ENCODE data around the gene MYO1D.
A peak's percentile ranks its signal among the peaks of the same experiment; 100 is the strongest.

Gene MYO1D

DNA sequence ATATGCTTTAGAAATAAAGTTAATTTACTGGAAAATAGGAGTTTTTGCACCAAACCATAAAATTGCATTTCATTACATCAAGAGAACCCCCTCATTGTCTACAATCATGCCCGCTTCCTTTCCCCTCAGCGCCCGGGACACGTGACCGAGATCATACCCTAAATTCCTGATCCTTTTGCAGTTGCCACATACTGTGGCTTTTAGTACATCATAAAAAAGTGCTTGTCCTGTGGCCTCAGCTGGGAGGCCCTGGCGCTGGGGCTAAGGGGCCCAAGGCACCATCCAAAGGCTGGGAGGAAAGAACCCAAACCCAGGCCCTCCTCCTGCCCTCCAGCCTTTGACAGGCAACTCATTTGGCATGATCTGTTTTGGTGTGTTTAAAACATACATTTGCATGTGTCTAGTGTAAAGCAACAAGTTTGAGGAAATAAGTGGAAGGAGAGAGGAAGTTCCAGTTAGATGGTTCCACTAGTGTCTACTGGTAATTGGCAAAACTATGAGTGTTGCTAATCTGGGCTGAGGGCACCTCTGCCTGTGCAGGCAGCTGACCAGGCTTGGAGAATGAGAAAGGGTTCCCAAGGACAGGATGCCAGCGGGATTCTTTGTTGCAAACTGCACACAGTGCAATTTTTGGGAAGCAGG lies 384.2 kb downstream of the MYO1D start:
- H3K27me3 ChIP-seq (ENCODE audit: insufficient read depth, low read depth, severe bottlenecking): no peaks in the 10 kb centered on the region
- H3K9me3 ChIP-seq (ENCODE audit: severe bottlenecking): no peaks in the 10 kb centered on the region
- no peak overlapping the region for H3K27ac ChIP-seq
- DNase-seq: no peak
- TF ChIP-seq, protein P1, sequence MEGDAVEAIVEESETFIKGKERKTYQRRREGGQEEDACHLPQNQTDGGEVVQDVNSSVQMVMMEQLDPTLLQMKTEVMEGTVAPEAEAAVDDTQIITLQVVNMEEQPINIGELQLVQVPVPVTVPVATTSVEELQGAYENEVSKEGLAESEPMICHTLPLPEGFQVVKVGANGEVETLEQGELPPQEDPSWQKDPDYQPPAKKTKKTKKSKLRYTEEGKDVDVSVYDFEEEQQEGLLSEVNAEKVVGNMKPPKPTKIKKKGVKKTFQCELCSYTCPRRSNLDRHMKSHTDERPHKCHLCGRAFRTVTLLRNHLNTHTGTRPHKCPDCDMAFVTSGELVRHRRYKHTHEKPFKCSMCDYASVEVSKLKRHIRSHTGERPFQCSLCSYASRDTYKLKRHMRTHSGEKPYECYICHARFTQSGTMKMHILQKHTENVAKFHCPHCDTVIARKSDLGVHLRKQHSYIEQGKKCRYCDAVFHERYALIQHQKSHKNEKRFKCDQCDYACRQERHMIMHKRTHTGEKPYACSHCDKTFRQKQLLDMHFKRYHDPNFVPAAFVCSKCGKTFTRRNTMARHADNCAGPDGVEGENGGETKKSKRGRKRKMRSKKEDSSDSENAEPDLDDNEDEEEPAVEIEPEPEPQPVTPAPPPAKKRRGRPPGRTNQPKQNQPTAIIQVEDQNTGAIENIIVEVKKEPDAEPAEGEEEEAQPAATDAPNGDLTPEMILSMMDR (IDR thresholded peaks at IDR 0.05; ENCODE audit: low read depth, low read length): no peak
- H3K4me3 ChIP-seq (ENCODE audit: low read depth, low read length): no peak overlapping the region
- peaks cover 29% of the 10 kb centered on the region for H3K36me3 ChIP-seq

DNA sequence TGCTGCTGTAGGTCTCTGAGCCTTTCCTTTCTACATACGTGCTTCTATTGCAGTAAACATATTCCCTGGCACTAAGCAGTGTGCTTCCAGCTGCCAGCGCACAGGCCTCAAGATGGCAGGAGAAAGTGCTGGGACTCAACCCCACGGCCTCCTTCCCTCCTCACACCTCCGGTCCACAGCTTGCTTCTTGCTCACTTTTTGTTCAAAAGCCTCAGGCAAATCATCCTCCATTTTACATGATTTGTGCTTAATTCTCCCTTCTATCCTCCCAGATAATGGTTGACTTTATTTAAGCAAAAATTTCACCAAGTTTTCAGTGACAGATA lies 384.7 kb downstream of the MYO1D start:
- DNase-seq: no peak
- Histone ChIP-seq H3K4me3 (ENCODE audit: low read depth, low read length) (no peak overlapping the region), H3K36me3 (peaks cover 33% of the 10 kb centered on the region), H3K9me3 (ENCODE audit: severe bottlenecking) (no peaks in the 10 kb centered on the region), H3K27me3 (ENCODE audit: insufficient read depth, low read depth, severe bottlenecking) (no peaks in the 10 kb centered on the region), H3K27ac (peak overlapping the region; percentile 67)
- TF ChIP-seq, protein P1 (IDR thresholded peaks at IDR 0.05; ENCODE audit: low read depth, low read length): no peak

DNA sequence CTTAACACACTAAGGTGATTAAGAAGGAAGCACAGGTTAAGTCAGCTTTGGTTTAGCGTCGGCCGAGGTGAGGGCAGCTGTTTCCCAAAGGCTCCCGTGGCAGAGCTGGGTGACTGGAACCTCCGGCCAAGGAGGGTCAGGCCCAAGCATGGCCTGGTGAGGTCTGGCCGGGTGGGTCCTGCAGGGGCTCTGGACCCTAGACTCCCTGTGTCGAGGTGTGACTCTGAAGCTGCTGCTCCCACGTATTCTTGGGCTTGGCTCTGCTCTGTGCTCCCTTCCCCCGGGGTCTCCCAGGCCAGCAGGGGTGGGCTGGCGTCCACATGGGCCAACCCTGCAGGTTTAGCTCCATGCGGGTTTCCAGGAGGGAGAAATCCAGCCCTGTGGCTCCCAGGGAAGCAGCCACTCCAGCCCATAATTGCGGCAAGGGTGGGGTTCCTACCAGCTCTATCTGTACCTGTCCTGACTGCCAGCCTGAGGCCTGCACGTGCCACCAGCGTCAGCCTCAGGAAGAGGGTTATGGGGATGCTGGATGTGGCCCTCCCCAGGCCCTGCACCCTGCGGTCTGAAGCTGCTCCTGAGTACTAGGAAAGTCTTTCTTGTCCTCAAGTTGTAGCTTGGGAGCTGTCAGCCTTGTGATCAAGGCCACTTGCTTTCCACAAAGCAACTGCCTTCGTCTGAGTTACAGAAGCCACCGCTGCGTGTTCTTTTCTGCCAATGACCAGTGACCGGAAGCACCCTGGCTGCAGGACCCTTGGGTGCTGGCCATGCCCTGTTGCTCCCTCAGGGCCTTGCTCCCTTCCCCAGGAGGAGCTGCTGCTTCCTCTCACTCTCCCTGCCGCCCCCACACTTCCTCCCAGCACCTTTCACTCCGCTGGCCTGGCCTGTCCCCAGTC lies 385.3 kb downstream of the MYO1D start:
- Histone ChIP-seq H3K9me3 (ENCODE audit: severe bottlenecking) (no peaks in the 10 kb centered on the region), H3K4me3 (ENCODE audit: low read depth, low read length) (no peak overlapping the region), H3K27ac (peak overlapping the region; percentile 67), H3K27me3 (ENCODE audit: insufficient read depth, low read depth, severe bottlenecking) (no peaks in the 10 kb centered on the region), H3K36me3 (peaks cover 33% of the 10 kb centered on the region)
- peak; percentile 90 for DNase-seq
- TF ChIP-seq, protein P1 (IDR thresholded peaks at IDR 0.05; ENCODE audit: low read depth, low read length): no peak

DNA sequence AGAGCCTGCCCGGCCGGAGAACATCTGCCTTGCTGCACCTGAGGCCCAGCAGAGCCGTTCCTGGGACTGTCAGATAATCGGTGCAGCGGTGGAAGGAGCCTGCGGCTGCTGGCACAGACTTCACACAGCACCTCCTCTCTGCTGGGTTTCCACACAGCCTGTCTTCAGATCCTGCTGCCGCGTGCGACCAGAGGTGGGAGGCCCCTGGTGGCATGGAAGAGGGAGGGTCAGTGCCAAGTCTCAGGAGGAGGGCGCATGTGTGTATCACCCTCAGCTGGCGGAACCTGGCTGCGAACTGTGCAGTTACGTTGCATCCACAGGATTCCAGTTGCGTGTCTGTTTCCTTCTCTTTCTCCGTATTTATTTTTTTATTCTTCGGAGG lies 386.8 kb downstream of the MYO1D start:
- peak overlapping the region; percentile 67 for H3K27ac ChIP-seq
- TF ChIP-seq, protein P1 (IDR thresholded peaks at IDR 0.05; ENCODE audit: low read depth, low read length): no peak; the same call in 1 of the 2 replicates
- no peaks in the 10 kb centered on the region for H3K27me3 ChIP-seq (ENCODE audit: insufficient read depth, low read depth, severe bottlenecking)
- H3K4me3 ChIP-seq (ENCODE audit: low read depth, low read length): peak overlapping the region; percentile 62
- DNase-seq: peak; percentile 38
- no peaks in the 10 kb centered on the region for H3K9me3 ChIP-seq (ENCODE audit: severe bottlenecking)
- peaks cover 33% of the 10 kb centered on the region for H3K36me3 ChIP-seq

DNA sequence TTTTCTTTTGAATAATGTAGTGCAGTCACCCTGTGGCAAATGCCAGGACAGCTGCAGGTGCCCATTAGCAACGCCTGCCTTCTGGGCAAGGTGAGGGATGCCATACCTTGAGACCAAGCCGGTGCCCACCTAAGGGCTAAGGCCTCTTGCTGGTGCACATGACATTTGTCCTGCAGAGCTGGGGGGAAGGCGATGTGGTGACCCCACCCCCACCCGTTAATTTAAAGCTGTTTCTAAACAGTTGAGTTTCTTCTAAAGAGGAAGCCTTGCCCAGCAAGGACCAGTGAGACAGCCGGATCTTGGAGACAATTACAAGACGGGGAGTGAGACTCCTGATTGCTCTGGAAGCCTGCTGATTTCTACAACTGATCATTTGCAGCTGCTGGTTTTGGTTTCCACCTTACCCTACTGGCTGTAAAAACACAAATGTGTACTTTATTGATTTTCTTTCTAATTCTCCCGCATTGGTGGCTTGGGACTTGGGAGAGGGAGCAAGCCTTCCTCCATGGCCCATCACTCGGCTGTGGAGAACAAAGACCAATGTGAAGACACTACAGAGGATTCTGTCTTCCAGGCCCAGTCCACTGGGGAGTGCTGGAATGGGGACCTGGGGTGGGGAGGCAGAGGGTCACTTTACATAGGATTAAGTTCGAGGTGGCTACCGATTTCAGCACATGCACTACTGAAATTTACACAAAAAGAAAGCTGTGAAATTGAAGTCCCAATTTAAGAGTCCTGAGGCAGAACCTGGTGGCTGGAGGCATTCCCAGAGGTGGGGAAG lies 387.4 kb downstream of the MYO1D start:
- peaks cover 33% of the 10 kb centered on the region for H3K36me3 ChIP-seq
- no peak for DNase-seq
- TF ChIP-seq, protein P1 (IDR thresholded peaks at IDR 0.05; ENCODE audit: low read depth, low read length): no peak
- H3K9me3 ChIP-seq (ENCODE audit: severe bottlenecking): no peaks in the 10 kb centered on the region
- peak overlapping the region; percentile 62 for H3K4me3 ChIP-seq (ENCODE audit: low read depth, low read length)
- H3K27ac ChIP-seq: peak overlapping the region; percentile 67
- no peaks in the 10 kb centered on the region for H3K27me3 ChIP-seq (ENCODE audit: insufficient read depth, low read depth, severe bottlenecking)

Data from WERI-Rb-1 (cell line).